Right hindlimb (tissue), 1 donor: ENCODE measurements around the gene STXBP4.
"Not testable (repeated sequence)": the region's sequence is repeated elsewhere in the genome, so short reads cannot be mapped to it uniquely, and the experiment has no call there.

ENCODE experiments used
- DNase-seq: peaks from one replicate; pipeline ENCODE4 v3.0.0-alpha.2; 2018

Gene STXBP4

DNA sequence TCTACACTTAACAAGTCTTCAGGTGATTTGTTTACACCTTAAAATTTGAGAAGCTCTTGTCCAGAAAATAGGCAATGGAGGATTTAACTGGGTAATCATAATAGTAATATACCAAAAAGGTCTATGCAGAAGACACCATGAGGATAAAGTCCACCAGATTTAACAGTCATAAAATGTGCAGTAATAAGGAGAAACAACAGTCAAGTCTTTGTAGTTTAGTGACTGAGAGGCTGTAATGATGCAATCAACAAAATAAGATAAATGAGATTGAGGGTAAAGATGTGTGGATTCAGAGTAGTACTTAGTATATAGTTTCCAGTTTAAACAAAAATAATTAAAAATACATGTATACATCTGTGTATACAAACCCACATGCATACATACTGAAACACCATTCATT lies 91.2 kb downstream of the STXBP4 start:
- no peak for DNase-seq

- DNase-seq: no peak
These were observed 94.4 kb downstream of the STXBP4 start for GRCh38 chr17:55062921-55063320.

GRCh38 chr17:55063885-55064874 lies 95.6 kb downstream of the STXBP4 start:
- DNase-seq: no peak

GRCh38 chr17:55067697-55068439 lies 99.3 kb downstream of the STXBP4 start:
- DNase-seq: no peak

GRCh38 chr17:55068862-55069811 lies 100.6 kb downstream of the STXBP4 start:
- DNase-seq: no peak

GRCh38 chr17:55069983-55070529 lies 101.5 kb downstream of the STXBP4 start:
- no peak for DNase-seq

- DNase-seq: no peak
These were observed 104.3 kb downstream of the STXBP4 start for GRCh38 chr17:55072898-55073297.

DNA sequence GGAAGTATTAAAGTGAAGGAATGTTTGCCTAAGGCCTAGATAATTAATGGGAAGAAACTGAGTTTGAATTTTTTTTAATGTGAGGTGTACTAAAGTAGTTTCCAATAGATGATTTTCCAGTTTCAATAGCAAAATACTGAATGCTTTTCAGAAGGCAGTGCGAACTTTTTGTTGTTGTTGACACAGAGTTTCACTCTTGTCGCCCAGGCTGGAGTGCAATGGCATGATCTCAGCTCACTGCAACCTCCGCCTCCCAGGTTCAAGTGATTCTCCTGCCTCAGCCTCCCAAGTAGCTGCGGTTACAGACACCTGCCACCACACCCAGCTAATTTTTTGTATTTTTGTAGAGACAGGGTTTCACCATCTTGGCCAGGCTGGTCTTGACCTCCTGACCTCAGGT lies 104.9 kb downstream of the STXBP4 start:
- not testable (repeated sequence) for DNase-seq

GRCh38 chr17:55081559-55081958 lies 113.0 kb downstream of the STXBP4 start:
- no peak for DNase-seq

DNA sequence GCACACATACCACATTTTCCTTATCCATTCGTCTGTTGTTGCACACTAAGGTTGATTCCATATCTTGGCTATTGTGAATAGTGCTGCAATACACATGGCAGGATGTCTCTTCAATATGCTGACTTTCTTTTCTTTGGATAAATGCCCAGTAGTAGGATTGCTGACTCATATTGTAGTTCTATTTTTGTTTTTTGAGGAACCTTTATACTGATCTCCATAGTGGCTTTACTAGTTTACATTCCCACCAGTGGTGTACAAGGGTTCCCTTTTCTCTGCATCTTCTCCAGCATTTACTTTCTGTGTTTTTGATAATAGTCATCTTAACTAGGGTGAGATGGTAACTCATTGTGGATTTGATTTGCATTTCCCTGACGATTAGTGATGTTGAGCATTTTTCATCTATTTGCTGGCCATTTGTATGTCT lies 118.1 kb downstream of the STXBP4 start:
- no peak for DNase-seq

GRCh38 chr17:55089256-55089655 lies 120.7 kb downstream of the STXBP4 start:
- no peak for DNase-seq

DNA sequence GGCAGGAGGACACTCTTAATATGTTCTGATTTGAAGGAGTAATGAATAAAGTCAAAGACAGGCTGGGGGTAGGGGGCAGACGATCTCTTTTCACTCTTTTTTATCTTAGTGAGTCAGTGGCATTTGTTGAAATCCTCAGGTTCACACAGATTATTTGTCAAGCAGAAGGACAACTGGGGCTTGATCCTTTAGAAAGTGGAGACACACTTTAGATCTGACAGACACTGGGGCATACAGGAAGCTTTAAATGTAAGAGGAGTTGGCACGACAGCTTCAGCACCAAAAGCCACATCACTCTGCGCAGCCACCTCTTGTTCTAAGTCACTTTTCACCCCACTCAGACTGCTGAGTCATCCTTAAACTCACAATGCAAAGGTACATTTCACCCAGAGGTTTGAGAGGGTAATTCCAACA lies 121.5 kb downstream of the STXBP4 start:
- DNase-seq: no peak

- no peak for DNase-seq
These were observed 124.8 kb downstream of the STXBP4 start for GRCh38 chr17:55093353-55093752.

GRCh38 chr17:55098765-55099164 lies 130.2 kb downstream of the STXBP4 start:
- no peak for DNase-seq

- DNase-seq: no peak
These were observed 142.0 kb downstream of the STXBP4 start for GRCh38 chr17:55110521-55110920.

DNA sequence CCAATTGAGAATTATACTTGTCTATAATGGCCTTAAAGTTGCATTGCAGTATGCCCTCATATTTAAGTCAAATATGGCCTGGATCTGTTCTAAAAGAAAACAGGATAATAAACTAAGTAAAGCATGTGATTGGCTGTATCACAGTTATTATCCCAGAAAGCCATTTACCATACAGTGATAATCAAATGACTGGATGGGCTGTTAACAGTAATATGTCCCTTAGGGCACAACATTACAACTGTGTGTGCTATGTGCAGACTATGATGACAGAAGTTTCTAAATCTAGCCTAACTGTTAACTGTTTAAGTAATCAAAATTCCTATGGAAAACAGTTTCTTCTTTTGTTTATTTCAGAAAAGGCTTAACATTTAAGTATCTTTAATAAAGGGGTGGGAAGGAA lies 145.7 kb downstream of the STXBP4 start:
- DNase-seq: no peak

DNA sequence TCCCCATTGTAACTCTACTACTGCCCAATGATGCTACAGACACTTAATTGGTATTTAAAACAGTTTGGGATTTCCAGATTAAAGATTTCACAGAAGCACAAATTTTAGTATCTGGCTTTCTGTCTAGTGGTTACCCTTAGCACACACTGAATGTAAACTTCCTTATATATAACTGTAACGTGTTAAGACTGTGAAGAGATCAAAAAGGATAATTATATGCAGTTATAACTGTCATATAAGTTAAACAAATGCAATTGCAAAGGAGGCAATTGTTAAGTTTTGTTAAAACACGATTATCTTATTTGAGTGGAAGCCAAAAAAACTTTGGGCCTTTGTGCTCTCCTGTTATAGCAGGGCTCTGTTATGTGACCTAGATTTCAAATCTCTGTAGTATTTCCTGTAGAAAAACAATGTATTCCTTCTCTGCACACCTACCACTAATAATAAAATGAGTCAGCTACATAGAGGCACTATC lies 147.9 kb downstream of the STXBP4 start:
- DNase-seq: no peak

GRCh38 chr17:55117164-55117563 lies 148.6 kb downstream of the STXBP4 start:
- no peak for DNase-seq

GRCh38 chr17:55120651-55121050 lies 152.1 kb downstream of the STXBP4 start:
- DNase-seq: no peak

- DNase-seq: no peak
These were observed 152.7 kb downstream of the STXBP4 start for GRCh38 chr17:55121268-55121667.

GRCh38 chr17:55122114-55122513 lies 153.5 kb downstream of the STXBP4 start:
- DNase-seq: no peak

GRCh38 chr17:55124730-55125360 lies 156.3 kb downstream of the STXBP4 start:
- no peak for DNase-seq
